ENCODE results near the gene ATXN1. TPM values are rescaled to one million over a fixed set of nuclear protein-coding genes. Genes with fewer than 3 reads are reported as not detected.

ATXN1 gene
- total and polyA plus RNA-seq, 2 of the 8 experiments (the other 6 are each of a cell fraction or from before 2014, with no cell fraction given), result 1.6 to 4.0 TPM

DNA sequence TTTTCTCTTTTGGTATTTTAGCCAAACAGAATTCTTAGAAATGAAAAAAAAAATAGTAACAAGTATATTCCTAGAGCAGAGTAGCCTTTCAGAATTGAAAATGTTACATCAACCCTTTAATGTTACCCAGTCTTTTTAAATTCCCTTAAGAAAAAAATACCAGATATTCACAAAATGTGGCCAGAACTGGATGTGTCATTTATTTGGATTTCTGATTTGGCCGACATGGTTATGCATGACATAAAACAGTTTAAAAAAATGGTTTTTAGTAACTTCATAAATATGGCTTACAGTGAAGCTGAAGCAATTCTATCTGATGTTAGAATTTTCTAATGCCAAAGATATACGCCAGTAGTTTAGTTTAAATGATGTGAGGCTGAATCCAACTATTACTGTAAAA is 112.0 kb downstream of the ATXN1 start:
- H3K23ac ChIP-seq (ENCODE audit: insufficient read length), result no peak overlapping the region
- no peak overlapping the region for H3K18ac ChIP-seq (ENCODE audit: extremely low read depth, low read length)
- no peak overlapping the region for H2AK5ac ChIP-seq (ENCODE audit: low read depth, low read length)
- no peak overlapping the region for H3K9ac ChIP-seq (replicated peaks in 1 of 4; ENCODE audit: extremely low read depth in 1 of 4, low read depth in 3 of 4, low read length in 3 of 4)
- no peak for FAIRE-seq
- no peaks in the 10 kb centered on the region for H4K20me1 ChIP-seq (replicated peaks in 1 of 2; ENCODE audit: control insufficient read depth in 1 of 2, insufficient read depth in 2 of 2, low read length in 2 of 2)
- H3K4me2 ChIP-seq (ENCODE audit: insufficient read depth in 1 of 2, low read depth in 2 of 2, low read length in 2 of 2), result no peak overlapping the region
- no peaks in the 10 kb centered on the region; a peak in 1 of 8 replicates for H3K36me3 ChIP-seq (ENCODE audit: control insufficient read depth in 2 of 4, insufficient read depth in 4 of 4, low read length in 3 of 4)
- CTCF ChIA-PET (ENCODE audit: partially characterized antibody), result no interaction called here
- no peak overlapping the region for H4K91ac ChIP-seq (replicated peaks; ENCODE audit: insufficient read length, low read length)
- no peak overlapping the region for H4K5ac ChIP-seq (ENCODE audit: insufficient read length, low read depth, low read length)
- H3K56ac ChIP-seq (replicated peaks; ENCODE audit: insufficient read length, low read depth, low read length), result no peak overlapping the region
- 90% methylated on average over 2 of the region's 2 CpGs; no CpG with 5 or more reads in 1 of the 2 experiments for WGBS, 2 experiments (ENCODE audit: extremely low coverage in 1 of 2, insufficient coverage in 1 of 2, insufficient read length in 1 of 2, insufficient replicate concordance in 2 of 2, low coverage in 1 of 2, low lambda C conversion rate in 2 of 2, missing lambda C conversion rate in 1 of 2)
- H2BK5ac ChIP-seq (ENCODE audit: low read depth, low read length), result no peak overlapping the region
- TF ChIP-seq CTBP2 (IDR thresholded peaks at IDR 0.05; ENCODE audit: borderline replicate concordance, insufficient read depth, insufficient read length, low read length) (no peak), CBX8 (IDR thresholded peaks at IDR 0.05; ENCODE audit: borderline replicate concordance, low read depth, low read length) (no peak), BACH1 (IDR thresholded peaks at IDR 0.05; ENCODE audit: low read length) (no peak), GABPA (IDR thresholded peaks at IDR 0.05; ENCODE audit: borderline replicate concordance, insufficient read depth, low read length) (no peak), SP4 (IDR thresholded peaks at IDR 0.05; ENCODE audit: low read length) (no peak), POLR2AphosphoS5 (IDR thresholded peaks at IDR 0.05; ENCODE audit: low read depth, low read length) (no peak), CHD1 (IDR thresholded peaks at IDR 0.05; ENCODE audit: low read depth, low read length) (no peak)
- TF ChIP-seq, protein P1, sequence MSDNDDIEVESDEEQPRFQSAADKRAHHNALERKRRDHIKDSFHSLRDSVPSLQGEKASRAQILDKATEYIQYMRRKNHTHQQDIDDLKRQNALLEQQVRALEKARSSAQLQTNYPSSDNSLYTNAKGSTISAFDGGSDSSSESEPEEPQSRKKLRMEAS (IDR thresholded peaks at IDR 0.05), result no peak
- TF ChIP-seq, protein P2, sequence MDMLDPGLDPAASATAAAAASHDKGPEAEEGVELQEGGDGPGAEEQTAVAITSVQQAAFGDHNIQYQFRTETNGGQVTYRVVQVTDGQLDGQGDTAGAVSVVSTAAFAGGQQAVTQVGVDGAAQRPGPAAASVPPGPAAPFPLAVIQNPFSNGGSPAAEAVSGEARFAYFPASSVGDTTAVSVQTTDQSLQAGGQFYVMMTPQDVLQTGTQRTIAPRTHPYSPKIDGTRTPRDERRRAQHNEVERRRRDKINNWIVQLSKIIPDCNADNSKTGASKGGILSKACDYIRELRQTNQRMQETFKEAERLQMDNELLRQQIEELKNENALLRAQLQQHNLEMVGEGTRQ (IDR thresholded peaks at IDR 0.05; ENCODE audit: low read length), result no peak
- H2BK15ac ChIP-seq (ENCODE audit: low read length), result no peak overlapping the region
- H3K9me3 ChIP-seq (ENCODE audit: insufficient read depth in 2 of 2, low read depth in 1 of 2, low read length in 1 of 2), result no peaks in the 10 kb centered on the region
- no peak overlapping the region for H3K4ac ChIP-seq (replicated peaks; ENCODE audit: insufficient read length, low read depth, low read length)
- H3K4me1 ChIP-seq (replicated peaks in 1 of 4; ENCODE audit: control insufficient read depth in 3 of 4, insufficient read depth in 4 of 4, low read length in 3 of 4), result no peaks in the 10 kb centered on the region
- no peak overlapping the region for H3K14ac ChIP-seq (ENCODE audit: insufficient read length)
- H3K79me1 ChIP-seq (ENCODE audit: low read depth, low read length), result no peaks in the 10 kb centered on the region
- no peak overlapping the region for H3K4me3 ChIP-seq (ENCODE audit: extremely low read depth in 1 of 4, insufficient read depth in 2 of 4, low read depth in 3 of 4, low read length in 4 of 4)
- H2AFZ ChIP-seq (ENCODE audit: low read length), result no peak overlapping the region
- POLR2A ChIA-PET (ENCODE audit: partially characterized antibody), result interaction anchor here (0.9 kb wide), 1 partner anchor 8 kb away, joined by 3 read pairs; no protein-coding TSS in a partner anchor
- H3K23me2 ChIP-seq (ENCODE audit: low read depth, low read length), result no peaks in the 10 kb centered on the region
- no peak overlapping the region for H2BK20ac ChIP-seq (ENCODE audit: low read length)
- H4K8ac ChIP-seq (ENCODE audit: extremely low read depth, insufficient read depth, low read length), result no peak overlapping the region
- no peaks in the 10 kb centered on the region for H3K27me3 ChIP-seq (replicated peaks in 1 of 4; ENCODE audit: control insufficient read depth in 3 of 4, extremely low read depth in 1 of 4, insufficient read depth in 3 of 4, low read length in 3 of 4)
- no peak overlapping the region for H3K27ac ChIP-seq (ENCODE audit: low read depth, low read length)
- H2BK12ac ChIP-seq (ENCODE audit: low read depth, low read length), result no peak overlapping the region
- no peak for DNase-seq (ENCODE audit: low read depth in 1 of 2, low spot score in 2 of 2)
- H3K79me2 ChIP-seq (ENCODE audit: control insufficient read depth in 1 of 2, insufficient read depth in 2 of 2, low read length in 2 of 2), result no peaks in the 10 kb centered on the region
- no peak overlapping the region for H2BK120ac ChIP-seq (replicated peaks; ENCODE audit: low read depth, low read length)
